Fibroblast of gingiva (primary cell): ENCODE data around the gene LRRC30.
"Not testable (repeated sequence)": the region's sequence is repeated elsewhere in the genome, so short reads cannot be mapped to it uniquely, and the experiment has no call there.

Source experiments
- DNase-seq: peaks from one replicate; pipeline ENCODE4 v3.0.0-alpha.2; 2011; ENCODE audit warnings: low read depth

LRRC30 gene

GRCh38 chr18:7230626-7231349, at the start of gene LRRC30:
Gene LRRC30, plus strand, starts transcription at chr18:7231089. Its CDS starts 50 bp downstream, at chr18:7231139.
- DNase-seq: no peak

- no peak for DNase-seq
Measured at GRCh38 chr18:7185701-7186100, 45.2 kb upstream of the LRRC30 start.

- DNase-seq: no peak
Measured at GRCh38 chr18:7190547-7191156, 40.2 kb upstream of the LRRC30 start.

DNA sequence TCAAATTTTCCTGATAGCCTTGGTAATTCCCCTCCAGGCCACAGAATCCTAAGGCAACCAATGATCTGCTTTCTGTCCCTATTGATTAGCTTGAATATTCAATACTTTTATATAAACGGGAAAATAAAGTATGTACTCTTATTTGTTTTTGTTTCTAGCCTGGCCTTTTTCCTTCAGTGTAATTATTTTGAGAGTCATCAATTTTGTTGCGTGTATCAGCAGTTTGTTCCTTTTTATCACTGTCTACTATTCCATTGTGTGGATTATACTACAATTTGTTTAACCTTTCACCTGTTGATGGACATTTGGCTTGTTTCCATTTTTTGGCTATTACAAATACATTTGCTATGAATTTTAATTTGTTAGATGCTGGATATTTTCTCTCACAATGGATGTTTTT, 39.2 kb upstream of the LRRC30 start:
- no peak for DNase-seq

DNA sequence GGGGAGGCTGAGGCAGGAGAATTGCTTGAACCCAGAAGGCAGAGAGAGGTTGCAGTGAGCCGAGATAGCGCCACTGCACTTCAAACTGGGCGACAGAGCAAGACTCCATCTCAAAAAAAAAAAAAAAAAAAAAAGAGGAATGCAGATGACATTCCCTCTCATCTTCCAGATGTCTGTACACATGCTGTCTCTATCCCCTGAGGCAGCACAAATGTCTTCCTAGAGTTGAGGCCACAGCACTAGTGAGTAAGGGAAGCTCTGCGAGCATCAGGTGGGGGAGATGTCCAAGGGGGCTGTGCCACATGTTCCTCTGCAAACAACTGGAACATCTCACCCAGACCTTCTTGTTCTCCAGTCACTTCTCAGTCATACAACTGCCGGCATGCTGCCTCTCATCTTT, 35.6 kb upstream of the LRRC30 start:
- no peak for DNase-seq

GRCh38 chr18:7196421-7196820, 34.5 kb upstream of the LRRC30 start:
- no peak for DNase-seq

- DNase-seq: no peak
Measured at GRCh38 chr18:7197854-7198253, 33.0 kb upstream of the LRRC30 start.

- DNase-seq: peak; percentile 61
Measured at GRCh38 chr18:7198326-7198725, 32.6 kb upstream of the LRRC30 start.

- DNase-seq: no peak
Measured at GRCh38 chr18:7201096-7201495, 29.8 kb upstream of the LRRC30 start.

- DNase-seq: no peak
Measured at GRCh38 chr18:7202169-7202568, 28.7 kb upstream of the LRRC30 start.

DNA sequence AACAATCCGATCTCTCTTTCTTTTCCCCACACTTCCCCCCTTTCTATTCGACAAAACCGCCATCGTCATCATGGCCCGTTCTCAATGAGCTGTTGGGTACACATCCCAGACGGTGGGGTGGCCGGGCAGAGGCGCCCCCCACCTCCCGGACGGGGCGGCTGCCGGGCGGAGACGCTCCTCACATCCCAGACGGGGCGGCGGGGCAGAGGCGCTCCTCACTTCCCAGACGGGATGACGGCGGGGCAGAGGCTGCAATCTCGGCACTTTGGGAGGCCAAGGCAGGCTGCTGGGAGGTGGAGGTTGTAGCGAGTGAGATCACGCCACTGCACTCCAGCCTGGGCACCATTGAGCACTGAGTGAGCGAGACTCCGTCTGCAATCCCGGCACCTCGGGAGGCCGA, 27.3 kb upstream of the LRRC30 start:
- not testable (repeated sequence) for DNase-seq

DNA sequence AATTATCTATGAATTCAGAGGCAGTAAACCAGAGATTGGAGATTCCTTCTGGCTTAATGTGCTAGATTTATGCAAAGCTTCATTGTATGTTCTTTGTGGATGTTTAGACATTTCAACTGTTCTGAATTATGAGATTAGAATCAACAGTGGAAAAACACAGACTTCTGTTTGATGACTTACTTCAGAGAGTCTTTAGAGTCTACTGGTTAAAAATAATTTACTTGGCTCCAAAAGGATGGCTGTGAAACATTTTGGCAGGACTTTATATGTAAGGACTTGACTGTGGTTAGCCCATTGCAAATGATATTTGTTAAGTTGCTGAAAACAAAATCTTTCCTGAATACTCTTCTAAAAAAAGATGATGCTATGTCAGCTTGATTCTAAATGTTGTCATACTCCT, 25.5 kb upstream of the LRRC30 start:
- DNase-seq: peak; percentile 75

DNA sequence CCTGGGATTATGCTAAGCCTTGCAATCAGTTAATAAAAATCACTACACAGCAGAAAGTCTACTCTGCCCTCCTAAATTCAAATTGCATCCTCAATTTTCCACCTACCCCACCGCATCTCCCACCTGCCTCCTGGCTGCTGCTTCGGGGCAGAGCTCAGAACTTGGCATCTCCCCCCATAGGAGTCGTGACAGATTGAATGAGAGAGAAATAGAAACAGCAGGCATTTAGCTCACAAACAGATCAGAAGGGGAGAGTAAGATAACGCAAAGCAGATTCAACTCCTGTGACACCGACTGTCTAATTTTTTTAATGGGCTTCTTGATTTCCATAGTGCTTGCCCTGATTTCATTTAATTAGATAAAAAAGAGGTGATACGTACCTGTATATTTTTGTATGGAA, 24.7 kb upstream of the LRRC30 start:
- DNase-seq: no peak

- DNase-seq: peak; percentile 57
Measured at GRCh38 chr18:7207366-7207915, 23.4 kb upstream of the LRRC30 start.

DNA sequence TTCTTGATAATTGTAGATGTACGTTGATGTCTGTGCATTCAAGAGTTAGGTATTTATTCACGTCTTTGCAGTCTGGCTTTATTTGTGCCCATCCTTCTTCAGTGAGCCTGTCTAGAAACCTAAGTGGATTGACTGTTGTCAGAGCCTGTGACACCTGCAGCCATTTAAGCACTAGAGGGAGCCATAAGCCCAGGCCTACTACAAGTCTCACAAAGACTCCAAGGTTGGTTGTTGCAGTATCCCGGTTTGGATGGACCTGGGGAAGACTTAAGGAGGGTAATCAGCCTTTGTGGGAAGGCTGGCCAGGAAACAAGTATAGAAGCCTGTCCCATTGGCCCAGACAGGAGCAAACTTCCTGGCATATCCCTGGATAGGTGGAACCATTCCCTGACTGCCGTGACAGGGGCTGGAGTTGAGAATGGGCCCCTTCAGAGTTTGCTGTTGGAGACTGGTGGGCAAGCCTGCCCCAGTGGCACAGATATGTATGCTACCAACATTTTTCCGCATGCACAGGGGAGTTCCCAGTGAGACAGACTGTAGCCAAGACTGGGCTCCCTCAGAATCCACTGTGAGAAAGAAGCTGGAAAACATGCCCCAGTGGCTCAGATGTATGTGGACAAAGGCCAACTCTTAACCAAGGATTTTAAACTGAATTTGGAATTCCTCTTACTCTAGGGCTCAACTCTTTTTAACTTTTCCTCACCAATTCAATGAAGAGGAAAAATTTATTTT, 9.3 kb upstream of the LRRC30 start:
- peak; percentile 59 for DNase-seq

DNA sequence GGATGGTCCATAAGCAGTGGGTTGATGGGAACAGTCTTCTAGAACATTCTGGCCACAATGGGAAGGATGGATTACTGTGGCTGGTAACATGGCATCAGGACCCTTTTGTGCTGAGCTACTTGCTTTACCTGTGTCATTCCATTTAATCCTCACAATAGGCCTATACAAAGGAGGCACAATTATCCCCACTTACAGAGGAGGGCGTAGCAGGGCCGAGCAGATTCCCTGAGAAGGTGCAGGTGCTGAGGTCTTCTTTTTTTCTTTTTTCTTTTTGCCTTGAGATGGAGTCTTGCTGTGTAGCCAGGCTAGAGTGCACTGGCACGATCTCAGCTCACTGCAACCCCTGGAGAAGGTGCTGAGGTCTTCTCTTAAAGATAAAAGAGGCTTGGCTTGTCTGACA, 6.7 kb upstream of the LRRC30 start:
- DNase-seq: no peak

- no peak for DNase-seq
Measured at GRCh38 chr18:7232218-7232617, 1.3 kb downstream of the LRRC30 start.

DNA sequence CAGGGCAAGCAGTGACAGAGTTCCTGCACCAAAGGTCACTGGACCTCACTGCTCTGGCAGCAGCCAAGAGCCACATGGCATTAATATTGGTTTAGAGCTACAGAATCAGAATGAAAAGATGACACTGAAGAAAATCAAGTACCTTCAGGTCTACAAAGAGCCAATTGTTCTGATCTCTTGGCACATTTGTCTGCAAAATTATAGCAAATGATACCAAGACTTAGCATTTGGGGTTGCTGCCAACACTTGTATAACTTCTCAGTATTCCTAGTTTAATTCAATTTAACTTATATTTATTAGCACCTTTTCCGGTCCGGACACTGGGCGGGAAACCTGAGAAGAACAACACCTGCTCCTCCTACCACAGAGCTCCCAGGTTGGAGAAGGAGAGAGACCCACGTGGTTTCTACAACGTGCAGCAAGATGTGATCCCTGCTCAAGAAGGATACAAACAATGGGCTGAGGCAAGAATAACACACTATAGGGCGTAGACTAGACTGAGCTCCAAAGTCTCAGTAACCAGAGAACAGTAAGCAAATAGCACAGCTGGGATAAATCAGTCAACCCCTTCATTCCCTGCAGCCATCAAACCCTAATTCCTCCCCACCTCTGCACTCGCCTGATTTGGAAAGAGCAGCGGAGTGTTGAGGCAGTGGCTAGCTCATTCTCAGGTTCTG, 2.4 kb downstream of the LRRC30 start:
- no peak for DNase-seq

GRCh38 chr18:7234091-7234490, 3.2 kb downstream of the LRRC30 start:
- no peak for DNase-seq

DNA sequence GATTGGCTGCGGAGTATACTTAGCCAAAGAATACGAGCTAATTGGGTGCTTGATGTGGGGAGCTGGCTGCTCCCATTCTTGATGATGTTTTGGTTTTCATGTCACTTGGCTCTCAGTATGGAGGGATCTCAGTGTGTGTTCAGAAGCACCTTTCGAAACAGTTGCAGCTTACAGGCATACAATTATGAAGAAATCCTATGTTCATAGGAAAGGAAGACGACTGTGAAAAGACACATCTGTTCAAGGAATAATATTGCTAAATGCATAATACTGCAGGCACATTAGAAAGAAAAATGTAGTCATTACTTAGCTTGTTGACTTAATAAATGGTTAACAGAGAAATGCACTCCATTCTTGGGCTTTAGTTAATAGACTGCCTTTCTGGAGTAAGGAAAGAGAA, 4.1 kb downstream of the LRRC30 start:
- no peak for DNase-seq

DNA sequence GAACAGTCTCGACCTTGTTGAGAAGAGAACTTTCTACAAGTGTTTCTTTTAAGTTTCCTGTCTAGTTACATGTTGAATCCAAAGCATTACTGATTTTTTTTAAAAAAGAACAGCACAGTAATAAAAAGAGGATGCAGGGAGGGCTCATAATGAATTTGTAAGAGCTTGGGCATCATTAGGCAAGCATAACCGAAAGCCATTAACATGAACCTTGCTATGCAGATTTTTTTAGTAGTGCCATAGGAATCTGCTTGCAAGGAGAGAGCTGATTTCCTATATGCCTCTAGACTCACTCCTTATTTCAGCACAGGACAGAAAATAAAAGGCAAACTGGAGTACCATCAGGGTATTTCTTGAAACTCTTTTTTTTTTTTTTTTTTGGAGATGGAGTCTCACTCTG, 5.2 kb downstream of the LRRC30 start:
- DNase-seq: no peak

GRCh38 chr18:7236933-7237332, 6.0 kb downstream of the LRRC30 start:
- DNase-seq: no peak
